Erythroblast (primary cell): ENCODE measurements around the gene CHAT.

ENCODE experiments used
- GATA1 ChIP-seq: IDR thresholded peaks from 2 replicates; pipeline ENCODE4 v1.6.1; 2011; ENCODE audit warnings: low read depth, mild to moderate bottlenecking, control low read depth, low read length, moderate library complexity
- POLR2A ChIP-seq: IDR thresholded peaks from 2 replicates; pipeline ENCODE4 v1.6.1; 2011; ENCODE audit warnings: mild to moderate bottlenecking, low read length

DNA sequence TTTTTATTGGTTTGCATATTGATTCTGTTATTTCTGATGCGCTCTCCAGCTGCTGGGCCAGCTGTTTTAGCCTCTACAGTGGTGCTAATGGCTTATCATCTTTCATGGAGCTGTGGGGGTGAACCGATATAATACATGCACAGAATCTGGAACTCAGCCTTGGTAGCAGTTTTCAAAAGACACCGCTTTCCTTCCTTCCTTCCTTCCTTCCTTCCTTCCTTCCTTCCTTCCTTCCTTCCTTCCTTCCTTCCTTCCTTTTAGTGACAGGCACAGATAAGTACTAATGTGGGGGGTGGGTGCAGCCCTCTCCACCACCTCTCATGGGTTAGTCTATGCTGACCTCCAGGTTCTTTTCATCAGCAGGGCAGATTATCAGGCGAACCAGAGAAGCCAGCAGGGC lies 33.7 kb downstream of the CHAT start:
- no peak for TF ChIP-seq POLR2A
- no peak for TF ChIP-seq GATA1
